Stimulated activated CD4-positive, alpha-beta T cell treated with anti-CD3 and anti-CD28 coated beads, Interleukin-1b, Interleukin-23, amount 100 ng/mL, for 1 hour (primary cell): ENCODE data around the gene MKI67.
"Not testable (repeated sequence)": the region's sequence is repeated elsewhere in the genome, so short reads cannot be mapped to it uniquely, and the experiment has no call there.

Experiments
- DNase-seq, 2 donors: peaks; one replicate each; pipeline ENCODE4 v3.0.0-alpha.2; 2020; ENCODE audit warnings: low read depth in 2 of 2

Gene MKI67

DNA sequence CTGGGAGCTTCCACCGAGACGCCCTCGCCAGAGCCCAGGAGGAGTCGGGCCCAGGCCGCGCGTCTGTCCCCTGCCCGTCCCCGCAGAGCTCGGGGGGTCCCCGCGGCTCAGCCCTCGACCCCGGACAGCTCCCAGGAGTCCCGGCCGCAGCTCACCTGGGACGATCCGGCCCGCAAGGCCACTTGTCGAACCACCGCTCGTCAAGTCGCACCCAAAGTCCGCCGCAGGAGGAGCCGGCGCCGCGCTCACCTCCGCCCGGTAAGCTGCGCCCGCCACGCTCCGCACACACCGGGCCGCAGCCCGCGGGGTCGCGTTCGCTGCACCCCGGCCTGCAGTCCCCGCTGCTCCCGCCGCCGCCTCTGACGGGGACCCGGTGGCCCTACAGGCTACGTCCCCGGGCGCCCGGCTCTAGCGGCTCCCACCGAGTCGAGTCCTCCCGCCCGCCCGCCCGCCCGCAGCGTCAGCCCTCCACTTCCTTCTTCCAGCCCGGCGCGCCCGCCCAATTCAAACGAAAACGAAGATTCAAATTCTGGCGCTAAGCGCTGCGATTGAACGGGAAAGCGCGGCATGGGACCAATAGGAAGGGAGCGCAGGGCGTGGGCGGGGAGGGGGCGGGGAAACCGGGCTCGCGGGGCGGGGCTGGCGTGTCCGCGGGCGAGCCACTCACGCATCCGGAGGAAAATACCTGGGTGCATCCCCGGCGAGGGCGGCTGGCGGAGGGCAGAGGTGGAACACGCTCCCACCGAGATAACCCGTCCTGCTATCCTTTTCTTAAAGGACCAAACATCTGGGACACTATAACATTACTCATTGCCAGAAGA is at the start of gene MKI67:
TSS of gene MKI67 (minus strand) at position 480 of the 821 bp plus-strand sequence. CDS start 756 bp downstream, outside the sequence.
- DNase-seq: peak; percentile 72 to 86

- DNase-seq: no peak
Measured at GRCh38 chr10:128174581-128175559, 48.6 kb upstream of the MKI67 start.

GRCh38 chr10:128173386-128173785 is 47.2 kb upstream of the MKI67 start:
- DNase-seq: no peak

- DNase-seq: no peak
Measured at GRCh38 chr10:128172756-128173155, 46.5 kb upstream of the MKI67 start.

DNA sequence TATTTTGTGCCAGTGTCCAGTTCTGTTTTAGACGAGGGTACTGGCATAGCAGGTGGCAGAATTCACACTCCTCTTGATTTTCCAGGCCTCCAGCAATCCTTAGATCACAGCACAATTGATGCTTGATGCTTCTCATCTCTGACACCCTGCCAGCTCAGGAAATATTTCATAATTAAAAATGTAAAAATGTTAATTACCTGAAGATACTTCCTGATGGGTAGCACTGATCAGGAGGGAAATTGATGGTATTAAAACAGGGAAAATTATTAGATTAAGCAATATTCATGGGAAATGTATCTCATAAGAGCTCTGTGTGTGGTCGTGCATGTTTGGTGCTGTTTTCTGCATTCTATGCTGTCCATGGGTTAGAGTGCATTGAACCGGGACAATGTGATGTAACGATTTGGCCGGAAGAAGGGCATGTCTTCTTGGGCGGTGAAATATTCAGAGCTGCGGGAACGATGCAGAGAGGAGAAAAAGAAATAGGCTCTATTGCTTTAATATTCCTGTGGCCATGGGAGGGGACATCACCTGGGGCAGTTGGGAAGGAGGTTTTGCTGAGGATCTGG is 43.7 kb upstream of the MKI67 start:
- DNase-seq: no peak

- DNase-seq: no peak
Measured at GRCh38 chr10:128167926-128168520, 41.8 kb upstream of the MKI67 start.

GRCh38 chr10:128167123-128167522 is 40.9 kb upstream of the MKI67 start:
- not testable (repeated sequence) for DNase-seq

DNA sequence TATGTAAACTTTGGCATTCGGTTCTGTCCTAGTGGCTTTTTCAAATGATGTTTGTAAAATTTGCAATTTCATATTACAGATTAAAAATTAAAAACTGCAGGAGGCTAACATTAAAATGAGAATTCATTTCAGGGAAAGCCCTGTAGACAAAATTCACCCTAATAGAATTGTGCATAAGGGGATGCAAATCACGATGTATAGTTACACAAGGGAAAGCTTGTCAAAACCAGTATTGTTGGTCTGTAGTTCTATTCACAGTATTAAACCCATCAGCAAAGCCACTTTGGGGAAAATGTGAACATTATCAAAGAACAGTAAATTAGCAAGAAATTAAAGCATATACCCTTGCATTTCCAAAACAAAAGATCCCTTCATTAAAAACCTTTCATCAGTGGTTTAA is 39.9 kb upstream of the MKI67 start:
- no peak for DNase-seq

GRCh38 chr10:128165536-128165935 is 39.3 kb upstream of the MKI67 start:
- DNase-seq: no peak

- no peak for DNase-seq
Measured at GRCh38 chr10:128163701-128164100, 37.5 kb upstream of the MKI67 start.

DNA sequence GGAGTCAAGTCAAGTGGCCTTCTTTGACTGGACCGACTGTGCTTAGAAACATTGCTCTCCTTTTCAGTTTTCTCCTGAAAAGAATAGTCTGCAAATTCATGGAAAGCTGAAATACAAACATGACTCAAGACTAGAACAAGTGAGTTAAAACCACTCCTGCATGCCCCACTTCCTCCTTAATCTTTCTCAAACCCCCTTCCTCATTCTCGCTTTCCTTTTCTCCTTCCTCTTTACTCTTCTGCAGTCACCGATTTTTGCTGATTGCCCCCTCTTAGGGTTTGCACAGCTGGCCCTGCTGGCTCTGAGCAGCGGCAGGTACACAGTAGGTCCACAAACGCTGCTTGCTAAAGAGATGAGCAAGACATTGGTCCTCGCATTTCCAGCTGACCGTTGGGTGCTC is 34.8 kb upstream of the MKI67 start:
- DNase-seq: no peak

DNA sequence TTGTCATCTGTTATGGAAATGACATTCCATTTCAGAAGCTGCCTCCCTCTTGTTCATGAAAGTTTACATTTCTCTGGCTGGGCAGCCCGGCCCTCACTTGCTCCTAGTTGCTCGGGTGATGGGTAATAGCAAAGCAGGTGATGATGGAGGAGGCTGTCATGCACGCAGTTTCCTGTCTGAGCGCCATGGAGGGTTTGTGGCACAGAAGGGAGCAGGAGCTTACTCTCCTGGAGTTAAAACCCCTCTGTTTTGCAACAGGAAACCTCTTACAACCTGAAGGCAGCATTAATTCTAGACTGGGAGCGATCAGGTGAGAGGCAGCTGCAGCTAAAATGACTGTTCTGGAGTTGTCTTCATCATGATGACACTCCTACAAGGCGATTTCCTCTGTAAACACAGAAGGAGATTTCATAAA is 34.1 kb upstream of the MKI67 start:
- DNase-seq: no peak

GRCh38 chr10:128158021-128158795 is 32.0 kb upstream of the MKI67 start:
- DNase-seq: no peak

DNA sequence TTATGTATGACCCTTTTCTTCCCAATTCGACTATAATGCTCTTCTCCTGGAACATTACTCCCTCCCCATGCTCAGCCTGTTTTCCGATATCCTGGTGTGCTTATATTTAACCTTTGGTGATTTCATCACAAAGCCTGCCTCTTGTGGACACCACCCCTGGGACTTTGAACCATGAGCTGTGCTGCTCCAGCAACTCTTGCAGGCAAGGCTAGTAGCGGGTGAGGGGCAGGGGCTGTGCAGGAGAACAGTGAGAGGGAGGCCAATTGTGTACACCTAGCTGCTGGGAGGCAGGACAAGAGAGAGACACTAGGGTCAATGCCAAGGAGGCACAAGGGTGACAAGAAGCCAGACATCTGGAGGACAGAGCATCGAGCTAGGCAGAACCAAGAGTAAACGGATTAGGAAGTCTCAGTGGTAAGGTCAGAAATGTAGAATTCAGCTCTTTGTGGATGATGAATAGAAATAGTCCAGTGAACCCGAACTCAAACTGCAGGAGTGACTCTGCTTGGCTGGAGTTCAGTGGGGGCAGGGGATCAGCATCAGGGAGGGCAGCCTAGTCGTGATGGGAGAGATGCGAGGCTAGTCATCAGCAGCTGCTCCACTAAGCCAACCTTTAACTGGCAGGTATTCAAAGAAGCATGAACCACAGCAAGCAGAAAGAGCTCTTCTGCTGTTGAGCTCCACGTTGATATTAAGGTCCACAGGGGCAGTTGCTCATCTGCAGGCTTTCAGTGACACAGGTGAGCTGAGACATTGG is 31.0 kb upstream of the MKI67 start:
- no peak for DNase-seq

- no peak for DNase-seq
Measured at GRCh38 chr10:128152741-128153580, 26.7 kb upstream of the MKI67 start.

- DNase-seq: no peak
Measured at GRCh38 chr10:128151031-128151430, 24.8 kb upstream of the MKI67 start.

DNA sequence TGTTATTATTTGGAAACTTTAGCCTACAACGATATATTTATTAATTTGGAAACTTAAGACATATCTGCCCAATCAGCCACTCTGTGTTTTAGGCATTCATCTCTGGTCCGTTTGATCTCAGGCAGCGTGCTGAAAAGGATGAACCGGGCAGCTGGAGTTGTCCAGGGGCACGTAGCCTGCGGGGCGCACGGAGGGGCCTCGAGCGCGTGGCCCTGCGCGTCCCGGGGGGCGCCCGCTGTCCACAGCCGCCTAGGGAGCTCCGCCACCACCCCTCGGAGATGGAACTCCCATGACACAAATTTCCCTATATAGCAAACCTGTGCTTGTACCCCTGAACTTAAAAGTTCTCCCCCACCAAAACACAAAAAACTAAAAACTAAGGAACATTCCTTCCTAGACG is 24.3 kb upstream of the MKI67 start:
- no peak for DNase-seq

DNA sequence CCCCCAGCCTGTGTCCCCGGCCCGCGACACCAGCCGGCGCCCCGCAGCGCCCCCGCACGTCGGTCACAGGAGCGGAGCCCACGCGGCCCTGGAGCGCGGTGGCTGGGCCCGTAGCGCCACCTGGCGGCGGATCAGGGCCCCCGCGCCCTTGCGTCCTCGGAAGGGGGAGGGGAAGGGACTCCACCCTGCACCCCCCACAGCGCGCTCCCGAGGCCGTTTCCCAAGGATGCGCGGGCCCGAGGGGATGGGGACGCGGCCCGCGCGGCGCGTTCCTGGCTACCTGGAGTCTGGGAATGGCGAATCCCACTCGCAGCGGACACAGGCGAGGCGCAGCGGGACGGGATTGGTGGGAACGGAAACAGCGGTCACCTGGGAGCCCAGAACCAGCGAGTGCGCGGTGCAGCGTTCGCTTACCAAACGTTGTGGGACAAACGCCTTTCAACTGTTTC is 23.8 kb upstream of the MKI67 start:
- DNase-seq: peak; percentile 44 to 57
